ENCODE measurements around the gene METTL25.

METTL25 gene

DNA sequence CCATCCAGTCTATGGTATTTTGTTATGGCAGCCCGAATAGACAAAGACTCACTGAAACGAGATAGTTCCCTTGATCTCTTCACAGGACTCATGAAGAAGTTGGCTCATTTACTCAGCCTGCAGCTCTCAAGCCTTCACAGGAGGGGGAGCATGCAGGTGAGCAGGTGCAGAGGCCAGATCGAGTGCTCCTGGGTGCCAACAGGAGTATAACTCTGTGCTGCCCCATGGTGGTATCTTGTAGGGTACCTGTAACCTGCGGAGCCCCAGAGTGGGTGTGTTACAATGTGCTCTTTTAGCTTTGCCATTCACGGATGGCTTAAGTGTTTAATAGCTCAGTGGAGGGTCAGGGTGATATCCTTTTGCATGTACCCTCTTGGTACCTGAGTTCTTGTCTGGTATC, 159.5 kb downstream of the METTL25 start:
- H3K4me3 ChIP-seq (ENCODE audit: low read depth, low read length): no peak overlapping the region
- DNase-seq (ENCODE audit: low read depth): peak; percentile 7
- TF ChIP-seq, protein P1, sequence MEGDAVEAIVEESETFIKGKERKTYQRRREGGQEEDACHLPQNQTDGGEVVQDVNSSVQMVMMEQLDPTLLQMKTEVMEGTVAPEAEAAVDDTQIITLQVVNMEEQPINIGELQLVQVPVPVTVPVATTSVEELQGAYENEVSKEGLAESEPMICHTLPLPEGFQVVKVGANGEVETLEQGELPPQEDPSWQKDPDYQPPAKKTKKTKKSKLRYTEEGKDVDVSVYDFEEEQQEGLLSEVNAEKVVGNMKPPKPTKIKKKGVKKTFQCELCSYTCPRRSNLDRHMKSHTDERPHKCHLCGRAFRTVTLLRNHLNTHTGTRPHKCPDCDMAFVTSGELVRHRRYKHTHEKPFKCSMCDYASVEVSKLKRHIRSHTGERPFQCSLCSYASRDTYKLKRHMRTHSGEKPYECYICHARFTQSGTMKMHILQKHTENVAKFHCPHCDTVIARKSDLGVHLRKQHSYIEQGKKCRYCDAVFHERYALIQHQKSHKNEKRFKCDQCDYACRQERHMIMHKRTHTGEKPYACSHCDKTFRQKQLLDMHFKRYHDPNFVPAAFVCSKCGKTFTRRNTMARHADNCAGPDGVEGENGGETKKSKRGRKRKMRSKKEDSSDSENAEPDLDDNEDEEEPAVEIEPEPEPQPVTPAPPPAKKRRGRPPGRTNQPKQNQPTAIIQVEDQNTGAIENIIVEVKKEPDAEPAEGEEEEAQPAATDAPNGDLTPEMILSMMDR (IDR thresholded peaks at IDR 0.05; ENCODE audit: insufficient read depth, low read depth, low read length, missing control alignments): no peak

DNA sequence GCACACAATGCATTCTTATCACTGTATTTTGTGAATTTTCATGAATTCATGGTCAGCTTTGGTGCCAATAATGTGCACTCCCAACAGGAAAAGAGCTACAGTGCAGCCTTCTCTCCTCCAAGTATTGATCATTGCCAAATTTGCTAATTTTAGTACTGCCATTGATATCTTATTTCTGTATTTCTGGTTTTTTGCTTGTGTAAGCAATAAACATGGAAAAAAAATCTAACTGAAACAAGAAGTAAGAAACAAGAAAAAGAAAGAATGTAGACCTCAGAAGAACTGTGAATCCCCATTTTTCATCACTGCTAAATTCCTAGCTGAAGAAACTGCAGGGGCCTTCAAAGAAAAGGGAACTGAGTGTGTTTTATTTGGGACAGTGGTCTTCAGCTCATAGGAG, 161.2 kb downstream of the METTL25 start:
- DNase-seq (ENCODE audit: low read depth): no peak
- H3K4me3 ChIP-seq (ENCODE audit: low read depth, low read length): no peak overlapping the region
- TF ChIP-seq, protein P1 (IDR thresholded peaks at IDR 0.05; ENCODE audit: insufficient read depth, low read depth, low read length, missing control alignments): no peak

DNA sequence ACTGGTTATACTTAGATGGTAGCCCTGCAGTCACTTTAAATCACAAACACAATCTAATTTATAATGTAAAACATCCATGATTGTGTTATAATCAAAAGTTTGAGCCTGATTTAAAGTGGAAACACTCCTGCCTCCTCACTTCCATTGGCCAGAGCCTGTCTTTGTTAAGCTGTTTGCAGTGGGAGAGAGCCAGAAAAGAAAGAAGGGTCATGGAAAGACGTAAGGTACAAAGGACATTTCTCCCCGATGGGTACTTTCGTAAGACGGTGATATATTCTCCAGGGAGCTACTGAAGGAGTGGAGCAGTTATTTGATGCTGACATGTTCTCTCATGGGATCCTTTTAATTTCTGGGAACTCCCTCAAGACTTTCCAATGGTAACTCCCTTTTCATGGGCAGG, 164.0 kb downstream of the METTL25 start:
- DNase-seq (ENCODE audit: low read depth): no peak
- TF ChIP-seq, protein P1 (IDR thresholded peaks at IDR 0.05; ENCODE audit: insufficient read depth, low read depth, low read length, missing control alignments): no peak
- no peak overlapping the region for H3K4me3 ChIP-seq (ENCODE audit: low read depth, low read length)

- TF ChIP-seq, protein P1 (IDR thresholded peaks at IDR 0.05; ENCODE audit: insufficient read depth, low read depth, low read length, missing control alignments): no peak
- H3K4me3 ChIP-seq (ENCODE audit: low read depth, low read length): no peak overlapping the region
- no peak for DNase-seq (ENCODE audit: low read depth)
Observed at GRCh38 chr12:82522762-82523161, 164.4 kb downstream of the METTL25 start.

GRCh38 chr12:82523996-82524395, 165.7 kb downstream of the METTL25 start:
- no peak overlapping the region for H3K4me3 ChIP-seq (ENCODE audit: low read depth, low read length)
- DNase-seq (ENCODE audit: low read depth): no peak
- TF ChIP-seq, protein P1 (IDR thresholded peaks at IDR 0.05; ENCODE audit: insufficient read depth, low read depth, low read length, missing control alignments): no peak

- TF ChIP-seq, protein P1 (IDR thresholded peaks at IDR 0.05; ENCODE audit: insufficient read depth, low read depth, low read length, missing control alignments): no peak
- no peak for DNase-seq (ENCODE audit: low read depth)
- no peak overlapping the region for H3K4me3 ChIP-seq (ENCODE audit: low read depth, low read length)
Observed at GRCh38 chr12:82524641-82525040, 166.3 kb downstream of the METTL25 start.

- TF ChIP-seq, protein P1 (IDR thresholded peaks at IDR 0.05; ENCODE audit: insufficient read depth, low read depth, low read length, missing control alignments): no peak
- no peak overlapping the region for H3K4me3 ChIP-seq (ENCODE audit: low read depth, low read length)
- no peak for DNase-seq (ENCODE audit: low read depth)
Observed at GRCh38 chr12:82525616-82526015, 167.3 kb downstream of the METTL25 start.
